Renal cortex interstitium (tissue), 11 donors: ENCODE results near the gene MRO. TPM values are rescaled to one million over a fixed set of nuclear protein-coding genes. Genes with fewer than 3 reads are reported as not detected.
A peak's percentile ranks its signal among the peaks of the same experiment; 100 is the strongest.

ENCODE experiments used
- DNase-seq, 11 donors: peaks; one replicate each; pipeline ENCODE4 v3.0.0-alpha.2; 2013; ENCODE audit warnings: low read depth in 9 of 11, low spot score in 4 of 11; ENCODE audit errors: extremely low read depth in 1 of 11
- polyA plus RNA-seq, 3 donors: library from polyadenylated mRNA; unstranded; fragments of 120-200 nt; gene quantifications; one replicate each; pipeline ENCODE4 v1.2.1, GENCODE V29; 2013; ENCODE audit not compliant: insufficient read length in 3 of 3

MRO gene
- polyA plus RNA-seq, 3 donors = 2.4 to 3.6 (median 2.4) TPM

DNA sequence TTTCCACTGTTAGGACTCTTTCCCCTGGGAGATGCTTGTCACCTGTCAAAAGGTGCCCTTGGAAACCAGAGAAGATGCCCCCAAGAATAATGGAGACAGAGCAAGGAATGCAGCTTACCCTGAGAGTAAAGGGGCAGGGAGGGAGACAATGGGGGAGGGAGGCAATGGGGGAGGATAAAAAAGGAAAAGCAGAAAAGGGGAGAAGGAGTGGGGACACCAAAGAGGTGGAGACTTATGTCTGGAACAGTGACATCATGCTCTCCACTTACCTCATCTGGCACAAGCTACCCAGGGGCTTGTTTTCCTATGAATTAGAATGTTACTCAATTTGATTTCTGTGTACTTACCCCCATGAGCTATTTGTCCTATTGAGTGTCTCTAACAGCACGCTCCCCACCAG, 67.9 kb downstream of the MRO start:
- DNase-seq = no peak

DNA sequence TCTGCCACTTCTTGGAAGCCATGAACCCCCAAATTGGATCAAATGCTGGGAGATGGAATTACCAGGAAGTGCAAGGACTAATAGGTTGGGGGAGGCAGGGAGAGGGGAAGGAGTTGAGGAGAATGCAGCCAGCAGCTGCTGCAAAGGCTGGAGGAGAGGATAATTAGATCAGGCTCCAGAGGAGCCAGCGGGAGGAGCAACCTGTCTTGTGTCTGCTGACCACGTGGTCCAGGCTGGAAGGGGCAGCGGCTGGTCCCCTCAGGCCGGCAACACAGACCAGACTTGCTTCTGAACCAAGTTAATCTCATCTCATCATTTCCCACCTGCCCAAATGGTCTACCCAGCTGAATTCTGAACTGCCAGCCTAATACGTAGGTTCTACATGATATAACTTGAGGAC, 68.3 kb downstream of the MRO start:
- DNase-seq = peak in 1 of 11 donors; percentile 31

DNA sequence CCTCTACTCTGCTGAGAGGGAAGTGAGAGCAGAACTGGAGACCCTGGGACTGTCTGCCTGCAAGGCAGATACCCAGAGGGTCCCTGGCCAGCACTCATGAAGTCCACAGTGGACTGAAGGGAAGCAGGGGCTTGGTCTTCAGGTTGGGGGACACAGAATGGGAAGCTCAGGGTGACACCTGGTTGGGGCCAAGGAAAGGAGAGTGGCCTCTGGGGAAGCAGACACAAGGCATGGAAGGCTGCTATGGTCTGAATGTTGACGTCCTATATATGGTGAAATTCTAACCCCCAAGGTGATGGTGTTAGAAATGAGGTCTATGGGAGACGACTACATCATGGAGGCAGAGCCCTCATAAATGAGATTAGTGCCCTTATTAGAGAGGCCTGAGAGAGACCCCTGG, 69.3 kb downstream of the MRO start:
- no peak for DNase-seq

DNA sequence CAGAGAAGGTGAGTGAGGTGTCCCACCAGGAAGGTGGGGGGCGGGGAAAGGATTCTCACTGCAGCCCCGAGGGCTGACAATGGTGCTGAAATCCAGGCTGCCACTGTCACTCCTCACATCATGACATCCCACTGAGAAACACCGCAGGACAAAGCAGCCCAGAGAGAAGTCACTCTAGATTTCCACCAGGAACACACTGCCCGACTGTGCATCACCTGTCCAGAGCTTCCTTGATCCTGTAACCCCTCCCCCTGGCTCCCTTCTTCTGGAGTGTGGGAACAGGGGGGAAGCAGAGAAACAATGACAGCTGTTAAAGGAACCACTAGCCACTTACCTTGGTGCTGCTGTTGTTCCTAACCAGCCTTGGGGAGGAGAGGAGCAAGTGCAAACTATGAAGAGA, 69.9 kb downstream of the MRO start:
- DNase-seq = no peak

DNA sequence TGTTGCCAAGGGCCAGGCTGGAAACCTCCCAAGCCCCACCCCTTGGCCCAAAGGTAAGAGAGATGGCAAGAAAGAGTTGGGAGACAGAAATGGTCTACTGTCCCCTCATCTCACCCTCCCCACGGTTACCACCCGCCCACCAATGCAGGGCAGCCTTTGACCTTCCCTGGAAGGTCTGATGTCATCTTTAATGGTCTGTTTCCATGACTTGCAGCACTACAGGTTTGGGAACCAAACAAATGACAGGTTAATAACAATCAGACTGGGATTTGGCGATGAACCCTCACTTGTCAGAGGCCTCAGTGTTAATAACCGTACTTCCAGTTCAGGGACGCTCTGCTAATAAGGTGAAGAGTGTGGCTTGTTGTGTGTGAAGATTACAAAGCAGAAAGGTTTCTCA, 70.4 kb downstream of the MRO start:
- no peak for DNase-seq

DNA sequence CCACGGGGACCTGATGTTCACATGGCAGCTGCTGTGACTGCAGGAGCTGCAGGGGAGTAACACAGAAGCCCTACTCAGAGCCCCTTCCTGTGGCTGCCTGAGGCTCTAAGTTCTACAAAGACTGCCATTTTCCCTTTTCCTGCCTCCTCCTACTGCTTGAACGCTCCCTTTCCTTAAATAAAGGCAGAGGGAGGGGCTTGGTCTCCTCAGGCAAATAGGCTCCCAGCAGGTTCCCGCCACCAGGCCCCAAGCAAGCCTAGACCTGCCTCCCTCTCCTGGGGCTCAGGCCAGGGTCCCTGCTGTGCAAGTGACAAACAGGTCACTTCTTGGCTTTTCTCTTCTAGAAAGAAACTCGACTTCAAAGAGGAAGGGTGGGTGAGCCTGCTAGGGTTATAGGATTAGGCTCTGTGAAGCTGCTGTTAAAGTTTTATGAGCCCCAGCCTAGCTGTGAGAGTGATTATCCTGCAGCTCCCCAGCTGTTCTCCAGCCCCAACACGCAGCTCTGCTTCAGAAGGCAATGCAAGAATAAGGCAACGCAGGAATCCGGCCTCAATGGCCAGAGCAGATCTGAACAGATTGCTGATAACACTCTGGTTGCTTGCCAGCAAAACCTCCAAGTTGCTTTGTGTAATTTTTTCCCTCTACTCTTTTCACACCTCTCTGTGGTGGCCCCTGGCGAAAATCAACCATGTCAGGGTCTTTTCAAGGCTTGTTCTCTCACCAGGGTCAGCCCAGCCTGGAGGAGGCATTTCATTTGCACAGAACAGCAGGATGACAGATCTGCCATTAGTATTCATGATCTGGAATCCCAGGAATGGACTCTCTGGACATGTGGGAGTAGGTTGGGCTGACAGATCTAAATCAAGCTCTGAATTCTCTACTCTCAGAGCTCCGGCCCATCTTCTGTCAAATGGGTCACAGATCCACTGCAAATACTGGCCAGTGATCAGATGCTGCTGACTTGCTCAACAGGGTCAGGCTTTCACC, 71.3 kb downstream of the MRO start:
- peak in 4 of 11 donors; percentile 26 to 46 (median 42) for DNase-seq

DNA sequence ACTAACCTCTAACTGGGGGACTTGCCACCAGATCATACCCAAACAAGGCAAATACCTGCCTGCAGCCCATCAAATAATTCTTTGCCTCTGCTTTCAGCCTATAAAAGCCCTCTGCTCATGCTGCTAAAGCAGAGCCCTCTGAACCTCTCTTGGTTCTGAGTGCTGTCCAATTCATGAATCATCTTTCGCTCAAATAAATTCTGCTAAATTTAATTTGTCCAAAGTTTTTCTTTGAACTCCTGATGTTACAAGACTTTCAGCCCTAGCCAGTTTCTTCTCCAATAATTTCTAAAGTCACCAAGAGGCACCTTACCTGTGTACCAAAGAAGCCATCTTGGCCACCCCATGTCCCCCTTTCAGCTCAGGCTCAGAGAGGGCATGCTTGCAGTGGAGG, 72.0 kb downstream of the MRO start:
- DNase-seq = no peak

DNA sequence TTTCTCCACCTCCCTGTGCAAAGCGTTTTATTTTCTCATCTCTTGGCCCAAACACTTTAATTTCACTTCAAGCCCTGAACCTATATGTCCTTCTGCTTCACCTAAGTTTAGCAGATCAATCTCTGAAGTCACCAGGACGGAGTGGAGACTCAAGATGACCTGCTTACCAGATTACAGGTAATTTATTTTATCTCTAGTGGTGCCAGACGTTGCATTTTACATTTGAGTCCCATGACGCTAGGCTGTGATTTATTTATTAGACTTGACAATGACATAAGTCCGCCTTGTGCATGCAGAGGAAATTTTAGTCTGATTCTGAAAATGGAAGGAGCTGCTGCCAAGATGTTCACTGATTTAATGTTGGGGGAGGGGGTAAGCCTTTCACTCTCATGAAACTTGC, 73.9 kb downstream of the MRO start:
- no peak for DNase-seq

Other genes starting within 250 kb of the MRO start
- 10 to 100 TPM; 31.7 to 34.2 (median 32.3) TPM for gene ME2, start 59.1 kb upstream of the MRO start, polyA plus RNA-seq
- gene ELAC1, start 148.0 kb upstream of the MRO start, polyA plus RNA-seq = 10 to 100 TPM; 14.1 to 16.5 (median 16.2) TPM
- 100 to 1,000 TPM; 155 to 193 (median 157) TPM for gene SMAD4, start 210.2 kb upstream of the MRO start, polyA plus RNA-seq